Measurements from ENCODE around the gene GNB5.

- TF ChIP-seq CTCF (IDR thresholded peaks at IDR 0.05; ENCODE audit: low read depth, low read length, poor library complexity, severe bottlenecking): no peak
- no peak for TF ChIP-seq EZH2phosphoT487 (IDR thresholded peaks at IDR 0.05; ENCODE audit: borderline replicate concordance, low read length)
These were observed 121.6 kb downstream of the GNB5 start for GRCh38 chr15:52069559-52069958.
